A673 (cell line): ENCODE results near the gene KBTBD13. TPM values are rescaled to one million over a fixed set of nuclear protein-coding genes. Genes with fewer than 3 reads are reported as not detected.
"Not testable (repeated sequence)": the region's sequence is repeated elsewhere in the genome, so short reads cannot be mapped to it uniquely, and the experiment has no call there.

Experiments used
- BruUV-seq: library from RNA; stranded (reverse); fragments of 400-500 nt; replicated peaks from 2 replicates; lab custom pipeline; 2021; lab: Mats Ljungman, UMichigan
- CTCF ChIA-PET: fragments of 300-600 bp; sonication (Branson Sonifier 250); formaldehyde crosslinking; loops from one replicate; lab custom pipeline; 2022; ENCODE audit warnings: antibody characterized with exemption; lab: Charles Lee
- POLR2A ChIA-PET: fragments of 300-600 bp; sonication (Branson Sonifier 250); formaldehyde crosslinking; loops from one replicate; lab custom pipeline; 2022; ENCODE audit warnings: antibody characterized with exemption; ENCODE audit not compliant: low non-redundant PET; lab: Charles Lee
- DNase-seq: peaks from one replicate; pipeline ENCODE4 v3.0.0-alpha.2; 2015; ENCODE audit warnings: low spot score
- H3K27ac ChIP-seq: fragments of 200-600 bp; sonication (generic); 2 replicates; pipeline ENCODE4 v1.5.1; 2016; ENCODE audit warnings: mixed run types, low read depth, mild to moderate bottlenecking, mixed read lengths, antibody characterized with exemption, low read length; ENCODE audit not compliant: poor library complexity, severe bottlenecking
- H3K27me3 ChIP-seq: fragments of 200-600 bp; sonication (generic); replicated peaks from 2 replicates; pipeline ENCODE4 v1.6.1; 2017; ENCODE audit warnings: mixed run types, low read depth, mild to moderate bottlenecking, mixed read lengths, antibody characterized with exemption, low read length; ENCODE audit not compliant: insufficient read depth, poor library complexity
- H3K36me3 ChIP-seq: fragments of 200-600 bp; sonication (generic); 2 replicates; pipeline ENCODE4 v1.6.1; 2016; ENCODE audit warnings: mixed run types, mild to moderate bottlenecking, mixed read lengths, antibody characterized with exemption, low read length; ENCODE audit not compliant: insufficient read depth, poor library complexity, severe bottlenecking
- H3K4me1 ChIP-seq: fragments of 200-600 bp; sonication (generic); 2 replicates; pipeline ENCODE4 v1.6.1; 2017; ENCODE audit warnings: mixed run types, mild to moderate bottlenecking, mixed read lengths, antibody characterized with exemption, low read length; ENCODE audit not compliant: insufficient read depth, poor library complexity, severe bottlenecking
- H3K4me3 ChIP-seq: fragments of 200-600 bp; sonication (generic); 2 replicates; pipeline ENCODE4 v1.5.1; 2016; ENCODE audit warnings: low read depth, mixed run types, mild to moderate bottlenecking, mixed read lengths, low read length; ENCODE audit not compliant: poor library complexity, severe bottlenecking
- H3K9me3 ChIP-seq: fragments of 200-600 bp; sonication (generic); 2 replicates; pipeline ENCODE4 v1.6.1; 2016; ENCODE audit warnings: mixed run types, low read depth, mild to moderate bottlenecking, mixed read lengths, antibody characterized with exemption, low read length; ENCODE audit not compliant: poor library complexity, severe bottlenecking
- EZH2 ChIP-seq: fragments of 200-600 bp; sonication (generic); IDR thresholded peaks from 2 replicates; pipeline ENCODE4 v1.6.1; 2017; ENCODE audit warnings: borderline replicate concordance, low read depth, mild to moderate bottlenecking, mixed read lengths, antibody characterized with exemption, low read length; ENCODE audit not compliant: poor library complexity, severe bottlenecking
- intact Hi-C: fragments of 100-400 bp; cut with micrococcal nuclease; formaldehyde crosslinking; loops from one replicate; pipeline ENCODE4 v1.10.0; 2022; ENCODE audit not compliant: unreplicated experiment
- total RNA-seq: library from RNA; stranded (reverse); gene quantifications from 2 replicates; pipeline ENCODE4 v1.2.3, GENCODE V29; 2021
- TF ChIP-seq, protein P1 (sequence below): fragments of 300-800, 200-600 bp; sonication (generic); conservative IDR thresholded peaks from 2 replicates; pipeline ENCODE4 v1.5.1; 2017; ENCODE audit warnings: low read depth, mild to moderate bottlenecking, antibody characterized with exemption, low read length, moderate library complexity, mixed read lengths

KBTBD13 gene
- total RNA-seq, 1 experiment from 2014 or later, result not detected

DNA sequence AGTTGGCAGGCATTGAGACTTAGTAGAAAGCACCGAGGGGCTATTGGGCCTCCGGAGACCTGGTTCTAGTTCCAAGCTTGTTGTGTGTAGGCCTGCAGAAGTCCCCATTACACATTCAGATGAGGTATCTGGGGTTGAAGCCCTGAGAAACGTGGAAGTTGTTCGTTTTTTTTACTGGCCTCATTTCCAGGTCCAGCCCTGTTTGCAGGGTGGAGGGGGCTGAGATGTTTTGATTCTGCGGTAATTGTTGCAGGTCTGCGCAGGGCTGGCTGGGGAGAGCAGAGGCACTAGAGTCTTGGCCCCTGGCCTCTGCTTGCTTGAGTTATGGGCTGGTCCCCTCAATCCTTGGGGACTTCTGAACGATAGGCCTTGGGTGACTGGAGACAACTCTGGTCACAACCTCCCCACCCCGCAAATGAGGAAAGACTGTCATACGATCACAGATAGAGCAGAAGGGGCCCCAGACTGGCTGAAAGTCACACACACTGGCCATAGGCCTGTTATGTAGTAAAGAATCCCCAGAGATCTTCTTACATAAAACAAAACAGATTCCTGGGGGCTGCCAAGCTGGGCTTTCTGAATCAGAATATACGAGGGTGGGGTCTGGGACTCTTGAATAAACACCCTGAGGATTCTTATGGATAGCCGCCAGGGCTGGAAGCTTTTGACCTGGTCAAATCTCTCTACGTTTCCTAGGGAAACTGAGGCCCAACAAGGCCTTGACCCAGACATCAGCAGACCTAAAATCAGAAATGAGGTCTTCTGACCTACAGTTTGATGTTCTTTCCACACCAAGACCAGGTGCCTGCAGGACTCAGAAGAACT lies 15.6 kb downstream of the KBTBD13 start:
- Histone ChIP-seq H3K27me3 (no peaks in the 10 kb centered on the region), H3K4me1 (no peaks in the 10 kb centered on the region), H3K27ac (no peak overlapping the region), H3K36me3 (no peaks in the 10 kb centered on the region), H3K9me3 (no peaks in the 10 kb centered on the region), H3K4me3 (no peak overlapping the region)
- POLR2A ChIA-PET, result no interaction called here
- no TSS peak for BruUV-seq
- CTCF ChIA-PET, result no interaction called here
- TF ChIP-seq EZH2, result no peak
- TF ChIP-seq, protein P1, sequence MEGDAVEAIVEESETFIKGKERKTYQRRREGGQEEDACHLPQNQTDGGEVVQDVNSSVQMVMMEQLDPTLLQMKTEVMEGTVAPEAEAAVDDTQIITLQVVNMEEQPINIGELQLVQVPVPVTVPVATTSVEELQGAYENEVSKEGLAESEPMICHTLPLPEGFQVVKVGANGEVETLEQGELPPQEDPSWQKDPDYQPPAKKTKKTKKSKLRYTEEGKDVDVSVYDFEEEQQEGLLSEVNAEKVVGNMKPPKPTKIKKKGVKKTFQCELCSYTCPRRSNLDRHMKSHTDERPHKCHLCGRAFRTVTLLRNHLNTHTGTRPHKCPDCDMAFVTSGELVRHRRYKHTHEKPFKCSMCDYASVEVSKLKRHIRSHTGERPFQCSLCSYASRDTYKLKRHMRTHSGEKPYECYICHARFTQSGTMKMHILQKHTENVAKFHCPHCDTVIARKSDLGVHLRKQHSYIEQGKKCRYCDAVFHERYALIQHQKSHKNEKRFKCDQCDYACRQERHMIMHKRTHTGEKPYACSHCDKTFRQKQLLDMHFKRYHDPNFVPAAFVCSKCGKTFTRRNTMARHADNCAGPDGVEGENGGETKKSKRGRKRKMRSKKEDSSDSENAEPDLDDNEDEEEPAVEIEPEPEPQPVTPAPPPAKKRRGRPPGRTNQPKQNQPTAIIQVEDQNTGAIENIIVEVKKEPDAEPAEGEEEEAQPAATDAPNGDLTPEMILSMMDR, result no peak
- no peak for DNase-seq
- intact Hi-C loops, result no loop called here

DNA sequence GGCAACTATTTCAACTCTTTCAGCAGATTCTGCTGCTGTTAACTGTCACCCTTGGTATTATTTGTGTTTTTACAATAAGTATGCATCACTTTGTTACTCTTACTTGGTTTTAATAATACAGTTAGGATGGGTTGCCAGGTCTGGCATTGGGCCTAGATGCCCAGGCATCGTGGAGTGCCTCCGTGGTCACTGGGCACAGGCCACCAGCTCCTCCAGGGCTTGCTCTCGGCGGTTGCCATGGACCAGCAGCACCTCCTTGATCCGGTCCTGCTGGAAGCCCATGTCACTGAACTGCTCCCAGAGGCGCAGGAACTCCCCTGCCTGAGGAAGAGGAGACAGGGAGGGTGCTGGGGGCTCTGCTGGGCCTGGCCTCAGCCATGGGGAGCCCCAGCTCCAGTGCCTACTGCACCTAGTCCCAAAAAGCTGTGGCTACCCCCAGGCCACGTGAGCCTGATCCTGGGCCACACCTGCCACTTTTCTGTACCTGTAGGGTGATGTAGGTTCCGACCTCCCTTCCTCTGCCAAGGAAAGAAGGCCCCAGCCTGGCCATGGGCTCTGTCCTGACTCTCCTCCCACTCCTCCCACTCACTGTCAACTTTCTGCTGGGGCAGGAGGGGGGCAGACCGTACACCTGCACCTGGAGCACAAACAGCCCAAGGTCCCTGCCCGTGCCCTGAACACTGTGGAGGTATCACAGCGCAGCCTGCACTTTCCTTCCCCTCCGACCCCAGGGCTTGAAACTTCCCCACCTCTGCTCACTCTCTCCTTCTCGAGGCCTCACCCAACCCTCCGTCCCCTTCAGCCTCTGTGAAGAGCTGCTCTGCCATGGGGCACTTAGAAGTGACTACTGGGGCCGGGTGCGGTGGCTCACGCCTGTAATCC lies 16.6 kb downstream of the KBTBD13 start:
- intact Hi-C loops, result no loop called here
- ChIA-PET POLR2A (no interaction called here), CTCF (no interaction called here)
- no TSS peak for BruUV-seq
- H3K36me3 ChIP-seq, result no peaks in the 10 kb centered on the region
- H3K4me3 ChIP-seq, result no peak overlapping the region
- H3K27me3 ChIP-seq, result no peaks in the 10 kb centered on the region
- H3K9me3 ChIP-seq, result no peaks in the 10 kb centered on the region
- TF ChIP-seq EZH2, result no peak
- TF ChIP-seq, protein P1, result no peak
- H3K27ac ChIP-seq, result no peak overlapping the region
- H3K4me1 ChIP-seq, result no peaks in the 10 kb centered on the region
- no peak for DNase-seq

DNA sequence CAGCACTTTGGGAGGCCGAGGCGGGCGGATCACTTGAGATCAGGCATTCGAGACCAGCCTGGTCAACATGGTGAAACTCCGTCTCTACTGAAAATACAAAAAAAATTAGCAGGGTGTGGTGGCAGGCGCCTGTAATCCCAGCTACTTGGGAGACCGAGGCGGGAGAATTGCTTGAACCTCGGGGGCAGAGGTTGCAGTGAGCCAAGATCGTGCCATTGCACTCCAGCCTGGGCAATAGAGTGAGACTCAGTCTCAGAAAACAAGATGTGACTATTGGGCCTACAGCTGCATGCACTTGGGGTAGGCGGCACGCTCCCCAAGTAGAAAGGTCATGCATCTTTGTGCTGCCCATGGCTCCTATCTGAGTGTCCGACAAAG lies 17.2 kb downstream of the KBTBD13 start:
- H3K9me3 ChIP-seq, BruUV-seq, H3K27ac ChIP-seq, H3K4me1 ChIP-seq, intact Hi-C loops, CTCF ChIA-PET, H3K4me3 ChIP-seq, H3K27me3 ChIP-seq, H3K36me3 ChIP-seq, POLR2A ChIA-PET, DNase-seq: not testable (repeated sequence)
